Measurements from ENCODE around the gene MBLAC1.

The MBLAC1 gene

DNA sequence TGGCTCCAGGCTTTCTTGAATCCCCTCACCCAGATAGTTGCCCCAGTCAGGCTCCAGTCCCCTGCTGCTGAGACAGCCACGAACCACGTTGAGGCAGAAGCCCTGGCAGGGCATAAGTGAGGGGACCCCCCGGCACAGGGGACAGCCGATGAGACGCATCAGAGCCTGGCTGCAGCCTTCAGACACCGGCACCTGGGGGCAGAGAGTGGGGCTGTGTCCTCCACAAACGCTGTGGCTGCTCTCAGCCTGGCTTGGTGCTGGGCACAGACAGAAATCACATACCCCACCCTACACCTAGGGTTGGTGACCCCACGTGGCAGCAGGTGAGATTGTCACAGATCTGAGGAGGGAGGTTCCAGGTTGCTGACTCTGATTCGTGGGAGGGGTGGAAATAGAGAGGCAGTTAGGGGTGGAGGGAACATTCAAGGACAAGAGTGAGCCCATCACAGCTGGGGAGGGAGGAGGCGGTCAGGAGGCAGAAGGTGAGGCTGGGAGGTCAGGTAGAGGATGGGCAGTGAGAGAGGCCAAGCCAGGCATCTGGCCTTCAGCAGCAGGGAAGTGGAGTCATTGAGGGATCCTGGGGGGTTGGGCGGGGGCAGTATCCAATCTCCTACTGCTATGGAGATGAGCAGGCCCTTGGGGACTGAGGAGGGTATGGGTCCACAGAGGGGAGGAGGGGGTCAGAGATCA lies 47.2 kb downstream of the MBLAC1 start:
- no peak for DNase-seq

DNA sequence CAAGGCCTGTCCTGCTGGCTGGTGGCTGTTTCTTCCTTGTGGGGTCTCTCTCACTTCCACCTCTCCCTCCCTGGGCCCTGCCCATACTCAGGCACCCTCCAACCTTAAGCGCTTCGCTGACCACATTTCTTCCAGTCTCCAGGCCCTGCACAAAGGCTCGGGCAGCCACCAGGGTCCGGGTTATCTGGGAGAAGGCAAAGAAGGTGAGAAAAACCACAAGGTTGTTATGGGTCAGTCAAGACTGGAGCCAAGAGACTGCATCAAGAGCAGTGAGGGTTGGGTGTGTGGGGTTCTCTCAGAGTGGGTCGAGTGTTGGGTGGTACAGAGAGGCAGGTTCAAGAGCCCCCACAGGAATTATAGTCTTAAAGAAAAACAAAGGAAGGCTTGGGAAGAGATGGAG lies 47.8 kb downstream of the MBLAC1 start:
- DNase-seq, result no peak

DNA sequence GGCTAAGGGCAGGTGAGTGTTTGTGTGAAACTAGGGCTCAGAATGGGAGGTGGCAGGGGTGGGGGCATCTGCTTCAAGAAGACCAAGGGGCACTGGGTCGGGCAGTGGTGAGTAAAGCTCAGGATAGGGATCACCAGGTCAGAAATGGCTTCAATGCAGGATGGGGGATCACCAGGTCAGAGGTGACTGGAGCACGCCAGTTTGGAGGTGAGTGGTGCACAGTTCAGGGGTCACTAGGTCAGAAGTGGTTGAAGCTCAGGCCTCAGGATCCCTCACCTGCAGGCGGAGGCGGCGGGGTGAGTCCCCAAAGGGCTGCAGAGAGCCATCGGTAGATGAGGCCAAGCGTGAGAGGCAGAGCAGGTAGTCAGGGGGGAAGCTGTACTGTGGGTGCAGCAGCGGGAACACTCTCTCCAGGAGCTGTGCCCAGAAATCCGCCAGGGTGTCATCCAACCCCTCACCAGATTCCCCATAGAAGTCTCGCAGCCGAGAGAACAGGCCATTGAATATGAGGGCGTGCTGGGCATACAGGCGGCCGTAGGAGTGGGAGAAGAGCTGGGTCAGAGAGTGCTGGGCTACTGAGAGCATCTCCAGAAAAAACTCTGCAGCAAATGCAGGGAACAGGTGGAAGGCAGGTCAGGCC lies 48.6 kb downstream of the MBLAC1 start:
- no peak for DNase-seq

DNA sequence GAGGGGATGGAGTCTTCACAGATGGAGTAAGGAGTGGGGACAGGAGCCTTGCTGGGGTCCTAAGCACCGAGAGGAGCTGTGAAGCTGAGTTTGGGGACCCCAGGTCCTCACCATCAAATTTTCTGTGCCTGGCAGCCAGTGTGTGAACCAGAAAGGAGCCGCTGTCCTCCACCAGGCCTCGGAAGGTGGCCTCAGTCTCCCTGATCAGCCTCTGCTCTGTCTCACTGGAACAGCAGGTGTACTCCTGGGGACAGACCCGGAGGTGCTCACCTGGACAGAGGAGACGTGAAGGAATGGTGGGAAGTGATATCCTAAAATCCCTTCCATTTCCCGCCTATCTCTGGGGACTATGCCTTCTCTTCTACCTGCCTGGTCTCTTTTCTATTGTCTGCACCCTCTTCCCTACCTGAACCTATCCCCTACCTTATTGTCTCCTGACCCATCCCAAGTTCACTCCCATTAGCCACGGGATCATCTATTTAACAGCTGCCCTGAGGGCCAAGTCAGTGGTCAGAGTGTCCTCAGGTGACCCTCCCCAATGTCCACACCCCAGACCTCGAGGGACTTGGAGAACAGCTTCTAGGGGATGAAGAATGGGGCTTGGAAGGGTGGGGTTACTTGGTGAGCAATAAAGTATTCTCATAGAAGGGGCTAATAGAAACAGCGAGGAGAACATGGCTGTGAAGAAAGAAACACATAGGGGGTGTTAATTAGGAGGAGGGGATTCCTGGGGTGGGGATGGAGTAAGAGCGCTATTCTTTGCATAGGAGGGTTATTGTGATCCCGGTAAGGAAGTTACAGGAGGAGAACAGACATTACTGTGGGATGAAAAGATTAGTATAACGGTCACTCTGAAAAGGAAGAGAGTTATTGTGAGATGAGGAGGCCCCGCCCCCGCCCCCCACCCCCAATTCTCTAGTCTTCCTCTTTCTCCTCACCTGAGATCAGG lies 49.6 kb downstream of the MBLAC1 start:
- no peak for DNase-seq

DNA sequence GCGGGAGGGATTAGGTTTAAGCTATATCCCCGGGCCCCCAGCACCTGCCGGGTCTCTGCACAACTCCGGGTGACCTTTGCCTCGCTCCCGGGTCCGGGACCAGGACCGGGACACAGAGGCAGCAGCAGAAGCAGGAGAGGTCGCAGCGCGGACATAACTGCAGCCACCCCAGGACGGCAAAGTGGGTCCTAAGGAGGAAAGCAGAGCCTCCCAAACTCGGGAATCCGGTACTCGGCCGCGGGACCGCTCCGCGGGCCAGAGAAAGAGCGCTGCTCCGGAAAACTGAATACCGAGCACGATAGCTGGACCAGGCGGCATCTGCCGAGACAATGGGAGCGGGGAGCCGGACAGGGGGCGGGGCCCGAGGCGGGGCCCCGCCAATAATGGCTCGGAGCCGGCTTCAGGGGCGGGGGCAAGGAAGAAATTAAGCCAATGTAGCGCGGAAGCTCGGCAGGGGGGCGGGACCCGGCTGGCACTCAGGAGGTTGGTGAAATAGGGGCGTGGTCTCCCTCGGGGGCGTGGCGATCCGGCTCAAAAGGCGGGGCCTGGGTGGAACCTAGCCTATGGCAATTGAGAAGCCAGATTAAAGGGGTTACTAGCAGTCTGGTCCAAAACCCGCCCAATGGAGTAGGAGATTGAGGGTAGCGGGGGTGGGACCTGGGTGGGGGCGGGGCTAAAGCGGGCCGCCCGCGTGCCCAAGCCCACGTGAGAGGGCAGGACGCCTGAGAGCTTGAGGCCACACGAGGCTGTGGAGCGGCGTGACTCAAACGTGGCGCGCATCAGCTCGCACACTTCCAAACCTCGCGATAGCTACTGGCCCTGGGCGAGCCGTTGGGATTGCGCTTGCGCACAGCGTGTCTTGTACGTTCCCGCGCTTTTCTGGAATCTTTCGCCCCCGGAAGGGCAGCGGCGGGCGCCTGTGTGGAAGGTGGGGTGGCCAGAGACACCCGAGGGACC lies 50.6 kb downstream of the MBLAC1 start, which contains the start of the genes GPC2 and STAG3:
GPC2 (minus strand) TSS at position 337 of the 957 bp plus-strand sequence; CDS start at position 155, 182 bp downstream.
STAG3 (plus strand) TSS at position 874 of the 957 bp plus-strand sequence. CDS start 2,639 bp downstream, outside the sequence.
- DNase-seq, result peak; percentile 82
